Measurements from ENCODE around the gene RUNX1.

The RUNX1 gene

GRCh38 chr21:34989337-34990151, 59.6 kb downstream of the RUNX1 start:
- DNase-seq = no peak

- no peak for DNase-seq
Observed at GRCh38 chr21:34988625-34989024, 60.5 kb downstream of the RUNX1 start.

GRCh38 chr21:34988139-34988538, 61.0 kb downstream of the RUNX1 start:
- DNase-seq = no peak

GRCh38 chr21:34987501-34988072, 61.5 kb downstream of the RUNX1 start:
- DNase-seq = no peak

- peak; percentile 67 for DNase-seq
Observed at GRCh38 chr21:34986561-34987500, 62.3 kb downstream of the RUNX1 start.

- no peak for DNase-seq
Observed at GRCh38 chr21:34984356-34985058, 64.6 kb downstream of the RUNX1 start.

GRCh38 chr21:34983680-34984086, 65.4 kb downstream of the RUNX1 start:
- peak; percentile 54 for DNase-seq

GRCh38 chr21:34981791-34982190, 67.3 kb downstream of the RUNX1 start:
- DNase-seq = no peak

- DNase-seq = no peak
Observed at GRCh38 chr21:34980423-34981115, 68.5 kb downstream of the RUNX1 start.

- DNase-seq = no peak
Observed at GRCh38 chr21:34979383-34979782, 69.7 kb downstream of the RUNX1 start.

- no peak for DNase-seq
Observed at GRCh38 chr21:34977333-34977732, 71.8 kb downstream of the RUNX1 start.

GRCh38 chr21:34974162-34974981, 74.7 kb downstream of the RUNX1 start:
- DNase-seq = peak; percentile 55

GRCh38 chr21:34973685-34974084, 75.4 kb downstream of the RUNX1 start:
- no peak for DNase-seq

- DNase-seq = no peak
Observed at GRCh38 chr21:34971656-34972055, 77.4 kb downstream of the RUNX1 start.

GRCh38 chr21:34970566-34970965, 78.5 kb downstream of the RUNX1 start:
- DNase-seq = no peak

- DNase-seq = no peak
Observed at GRCh38 chr21:34970167-34970500, 79.0 kb downstream of the RUNX1 start.

- no peak for DNase-seq
Observed at GRCh38 chr21:34969423-34970166, 79.5 kb downstream of the RUNX1 start.

- no peak for DNase-seq
Observed at GRCh38 chr21:34968414-34969333, 80.4 kb downstream of the RUNX1 start.

GRCh38 chr21:34967509-34968289, 81.4 kb downstream of the RUNX1 start:
- DNase-seq = no peak
